NCI-H226 (cell line): ENCODE results near the gene SUPV3L1.
A peak's percentile ranks its signal among the peaks of the same experiment; 100 is the strongest.
"Not testable (repeated sequence)": the region's sequence is repeated elsewhere in the genome, so short reads cannot be mapped to it uniquely, and the experiment has no call there.

Source experiments
- DNase-seq: peaks from one replicate; pipeline ENCODE4 v3.0.0-alpha.2; 2015

SUPV3L1 gene

DNA sequence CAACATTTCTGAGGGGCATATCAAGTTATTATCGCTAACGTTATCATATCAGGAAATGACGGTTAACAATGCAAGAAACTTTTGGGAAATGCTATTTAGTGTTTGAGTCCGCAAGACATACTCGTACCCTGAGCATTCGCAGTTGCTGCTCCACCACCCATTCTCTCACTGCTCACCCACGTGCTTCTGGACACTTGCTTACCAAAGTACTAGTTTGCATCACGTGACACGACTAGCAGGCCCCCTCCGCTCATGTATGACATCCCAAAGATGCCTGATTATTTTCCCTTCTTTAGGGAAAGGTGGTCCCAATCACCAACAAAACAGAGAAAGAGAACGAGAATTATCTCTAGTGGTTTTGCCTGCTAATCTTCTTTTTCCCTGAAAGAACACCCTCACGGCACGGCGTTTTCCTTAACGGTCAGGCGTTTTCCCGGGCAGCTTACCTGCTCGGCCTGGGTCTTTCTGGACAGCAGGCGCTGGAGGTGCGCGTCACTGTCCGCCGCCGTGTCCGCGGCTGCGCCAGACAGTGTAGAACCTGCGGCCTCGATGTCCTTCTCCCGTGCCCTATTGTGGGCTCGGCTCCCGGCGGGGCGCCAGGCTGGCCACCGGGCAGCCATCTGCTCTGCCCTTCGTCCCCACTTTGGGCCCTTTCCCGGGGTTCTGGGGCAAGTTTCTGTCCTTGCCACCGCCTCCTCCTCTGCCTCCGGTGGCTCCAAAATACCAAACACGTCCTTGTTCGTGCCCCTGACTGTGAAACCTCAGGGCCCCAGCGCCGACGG, at the start of gene SUPV3L1:
Gene SUPV3L1 (plus strand): TSS at position 492 of the 782 bp plus-strand sequence. CDS start 58 bp downstream, at position 550.
- peak; percentile 94 for DNase-seq

DNA sequence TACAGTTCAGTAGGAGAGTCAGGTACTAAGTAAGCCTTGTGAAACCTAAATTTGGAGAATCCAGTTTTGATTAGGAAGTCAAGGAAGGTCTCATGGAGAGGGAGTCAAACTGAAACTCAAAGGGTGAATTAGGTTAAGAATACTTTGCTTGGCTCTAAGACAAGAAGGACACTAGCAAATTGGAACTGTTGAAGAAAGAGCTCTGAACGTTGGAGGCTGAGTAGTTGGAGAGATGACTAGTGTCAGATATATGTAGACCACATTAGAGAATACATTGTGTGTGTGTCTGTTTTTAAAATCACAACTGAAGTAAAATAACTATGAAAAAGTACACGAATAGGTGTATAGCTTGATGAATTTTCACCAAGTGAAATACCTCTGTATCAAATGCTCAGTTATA, 49.8 kb upstream of the SUPV3L1 start:
- DNase-seq: no peak

DNA sequence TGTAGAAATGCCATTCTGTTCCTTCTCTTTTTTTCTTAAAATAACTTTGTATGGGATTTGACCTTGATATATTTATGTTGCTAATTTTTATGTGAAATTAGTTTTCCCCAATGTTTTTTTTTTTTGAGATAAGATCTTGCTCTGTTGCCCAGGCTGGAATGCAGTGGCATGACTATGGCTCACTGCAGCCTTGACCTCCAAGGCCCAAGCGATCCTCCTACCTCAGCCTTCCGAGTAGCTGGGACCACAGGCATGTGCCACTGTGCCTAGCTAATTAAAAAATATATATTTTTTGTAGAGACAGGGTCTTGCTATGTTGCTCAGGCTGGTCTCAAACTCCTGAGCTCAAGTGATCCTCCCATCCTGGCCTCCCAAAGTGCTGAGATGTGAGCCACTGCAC, 40.1 kb upstream of the SUPV3L1 start:
- DNase-seq: no peak

DNA sequence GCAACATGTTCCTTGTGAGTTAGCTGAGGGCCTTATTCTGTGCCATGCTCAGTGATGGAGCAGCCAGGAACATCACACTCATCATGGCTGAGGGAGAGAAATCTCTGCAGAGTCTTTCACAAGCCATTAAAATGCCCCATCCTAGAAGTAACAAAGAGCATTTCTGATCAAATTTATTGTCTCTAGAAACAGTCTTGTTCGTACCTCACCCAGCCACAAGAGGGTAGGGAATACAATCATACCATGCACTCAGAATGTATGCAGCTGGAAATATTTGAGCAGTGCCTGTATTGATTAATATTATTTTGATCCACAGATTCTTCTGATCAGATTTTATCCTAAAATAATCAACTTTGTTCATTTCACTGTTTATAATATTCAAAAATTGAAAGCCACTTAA, 38.7 kb upstream of the SUPV3L1 start:
- no peak for DNase-seq

DNA sequence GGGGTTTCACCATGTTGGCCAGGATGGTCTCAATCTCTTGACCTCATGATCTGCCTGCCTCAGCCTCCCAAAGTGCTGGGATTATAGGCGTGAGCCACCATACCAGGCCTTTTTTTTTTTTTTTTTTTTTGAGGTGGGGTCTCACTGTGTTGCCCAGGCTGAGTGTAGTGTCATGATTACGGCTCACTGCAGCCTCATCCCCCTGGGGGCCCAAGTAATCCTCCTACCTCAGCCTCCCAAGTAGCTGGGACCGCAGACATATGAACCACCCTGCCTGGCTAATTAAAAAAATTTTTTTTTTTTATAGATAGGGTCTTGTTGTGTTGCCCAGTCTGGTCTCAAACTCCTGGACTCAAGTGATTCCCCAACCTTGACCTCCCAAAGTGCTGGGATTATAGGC, 38.0 kb upstream of the SUPV3L1 start:
- not testable (repeated sequence) for DNase-seq

DNA sequence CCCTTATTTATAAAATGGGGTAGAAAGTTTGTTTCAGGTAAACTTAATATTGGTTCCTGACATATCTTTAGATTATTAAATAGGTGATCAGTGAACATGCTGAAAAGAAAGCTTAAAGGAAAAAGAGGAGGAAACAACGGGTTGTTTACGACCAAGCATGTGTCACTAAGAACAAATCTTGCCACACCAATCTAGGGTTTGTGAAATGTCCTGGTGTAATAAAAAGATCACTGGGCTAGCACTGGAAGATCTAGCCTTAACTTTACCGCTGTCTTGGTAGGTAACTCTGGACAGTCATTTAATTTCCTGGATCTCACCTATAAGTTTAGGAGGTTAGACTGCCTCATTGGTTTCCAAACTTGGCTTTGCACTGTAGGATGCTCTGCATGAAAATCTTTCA, 37.1 kb upstream of the SUPV3L1 start:
- no peak for DNase-seq

DNA sequence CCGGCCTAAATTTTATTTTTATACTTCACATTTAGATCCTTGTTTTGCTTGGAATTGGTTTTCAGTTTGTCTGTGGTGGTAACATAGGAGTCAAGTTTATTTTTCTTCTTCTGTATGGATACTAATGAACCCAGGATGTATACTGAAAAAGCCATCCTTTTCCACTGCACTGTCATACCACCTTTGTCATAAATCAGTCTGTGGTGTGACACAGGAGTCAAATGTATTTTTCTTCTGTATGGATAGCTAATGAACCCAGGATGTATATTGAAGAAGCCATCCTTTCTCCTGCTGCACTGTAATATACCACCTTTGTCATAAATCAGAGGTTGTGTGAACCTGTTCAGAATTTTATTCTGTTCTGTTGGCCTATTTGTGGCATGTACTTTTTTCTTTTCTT, 34.7 kb upstream of the SUPV3L1 start:
- no peak for DNase-seq

DNA sequence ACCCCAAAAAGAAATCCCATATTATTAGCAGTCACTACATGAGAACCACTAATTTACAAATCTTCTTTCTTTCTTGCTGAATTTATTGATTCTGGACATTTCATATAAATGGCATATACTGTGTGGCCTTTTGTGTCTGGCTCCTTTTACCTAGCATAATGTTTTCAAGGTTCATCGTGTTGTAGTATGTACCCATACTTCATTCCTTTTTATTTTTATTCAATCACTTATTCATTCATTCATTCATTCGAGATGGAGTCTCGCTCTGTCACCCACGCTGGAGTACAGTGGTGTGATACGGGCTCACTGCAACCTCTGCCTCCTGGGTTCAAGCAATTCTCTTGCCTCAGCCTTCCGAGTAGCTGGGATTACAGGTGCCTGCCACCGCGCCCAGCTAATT, 34.2 kb upstream of the SUPV3L1 start:
- DNase-seq: no peak

DNA sequence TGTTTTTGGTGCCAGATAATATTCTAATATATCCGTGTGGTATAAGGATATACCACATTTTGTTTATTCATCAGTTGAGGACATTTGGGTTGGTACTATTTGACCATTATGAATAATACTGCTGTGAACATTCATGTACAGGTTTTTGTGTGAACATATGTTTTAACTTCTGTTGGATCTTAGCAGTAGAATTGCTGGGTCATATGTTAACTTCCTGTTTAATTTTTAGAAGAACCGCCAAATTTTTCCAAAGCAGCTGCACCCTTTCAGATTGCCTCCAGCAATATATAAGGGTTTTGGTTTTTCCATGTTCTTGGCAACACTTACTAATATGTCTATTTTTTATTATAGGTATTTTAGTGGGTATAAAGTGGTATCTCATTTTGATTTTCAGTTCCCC, 33.3 kb upstream of the SUPV3L1 start:
- DNase-seq: no peak

DNA sequence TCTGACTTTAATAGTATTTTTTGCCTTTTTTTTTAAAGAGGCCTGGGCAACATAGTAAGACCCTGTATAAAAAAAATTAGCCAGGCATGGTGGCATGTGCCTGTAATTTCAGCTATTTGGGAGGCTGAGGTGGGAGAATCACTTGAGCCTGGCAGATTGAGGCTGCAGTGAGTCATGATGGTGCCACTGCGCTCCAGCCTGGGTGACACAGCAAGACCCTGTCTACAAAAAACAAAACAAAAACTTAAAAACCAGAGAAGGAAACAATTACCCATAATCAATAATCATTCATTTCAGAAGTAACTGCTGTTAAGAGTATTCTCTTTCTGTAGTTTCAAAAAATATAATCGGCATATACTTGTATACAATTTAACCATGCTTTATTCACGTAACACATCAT, 28.1 kb upstream of the SUPV3L1 start:
- no peak for DNase-seq

DNA sequence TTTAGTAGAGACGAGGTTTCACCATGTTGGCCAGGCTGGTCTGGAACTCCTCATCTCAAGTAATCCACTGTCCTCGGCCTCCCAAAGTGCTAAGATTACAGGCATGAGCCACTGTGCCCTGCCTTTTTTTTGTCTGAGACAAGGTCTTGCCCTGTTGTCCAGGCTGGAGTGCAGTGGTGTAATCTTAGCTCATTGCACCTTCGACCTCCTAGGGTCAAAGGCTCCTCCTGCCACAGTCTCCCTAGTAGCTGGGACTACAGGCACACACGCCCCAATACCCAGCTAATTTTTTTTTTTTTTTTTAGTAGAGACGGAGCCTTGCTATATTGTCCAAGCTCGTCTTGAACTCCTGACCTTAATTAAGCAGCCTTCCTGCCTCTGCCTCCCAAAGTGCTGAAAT, 26.8 kb upstream of the SUPV3L1 start:
- DNase-seq: no peak

DNA sequence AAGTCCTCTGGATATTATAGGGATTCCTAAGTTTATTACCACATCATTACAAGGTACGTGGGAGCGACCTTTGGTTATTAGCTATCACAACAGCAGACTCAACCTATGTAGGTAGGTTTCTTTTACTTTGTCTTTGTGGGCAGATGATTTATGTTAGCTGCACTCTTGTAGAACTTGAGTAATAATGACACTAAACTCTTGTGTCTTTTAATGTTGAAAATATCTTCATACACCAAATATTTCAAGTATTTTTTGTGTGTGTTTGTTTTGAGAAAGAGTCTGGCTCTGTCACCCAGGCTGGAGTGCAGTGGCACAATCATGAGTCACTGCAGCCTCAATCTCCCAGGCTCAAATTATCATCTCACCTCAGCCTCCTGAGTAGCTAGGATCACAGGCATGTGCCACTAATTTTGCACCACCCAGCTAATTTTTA, 19.2 kb upstream of the SUPV3L1 start:
- peak; percentile 1 for DNase-seq

DNA sequence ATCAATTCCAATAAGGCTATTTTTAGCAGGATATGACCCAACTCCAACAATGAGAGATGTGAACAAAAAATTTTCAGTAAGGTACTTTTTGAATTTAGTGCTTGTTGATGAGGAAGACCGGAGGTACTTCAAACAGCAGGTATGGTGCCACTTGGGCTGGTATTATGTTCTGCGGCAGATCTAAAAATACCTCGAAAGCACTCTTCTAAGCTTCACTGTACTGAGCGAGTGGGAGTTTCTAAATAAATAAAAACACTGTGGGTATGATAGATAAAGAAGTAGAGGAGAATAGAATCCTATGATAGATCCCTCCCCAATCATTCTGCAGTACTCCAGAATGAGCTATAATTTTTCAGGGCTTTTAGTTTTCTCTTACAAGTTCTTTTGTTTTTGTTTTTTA, 11.5 kb upstream of the SUPV3L1 start:
- DNase-seq: no peak

DNA sequence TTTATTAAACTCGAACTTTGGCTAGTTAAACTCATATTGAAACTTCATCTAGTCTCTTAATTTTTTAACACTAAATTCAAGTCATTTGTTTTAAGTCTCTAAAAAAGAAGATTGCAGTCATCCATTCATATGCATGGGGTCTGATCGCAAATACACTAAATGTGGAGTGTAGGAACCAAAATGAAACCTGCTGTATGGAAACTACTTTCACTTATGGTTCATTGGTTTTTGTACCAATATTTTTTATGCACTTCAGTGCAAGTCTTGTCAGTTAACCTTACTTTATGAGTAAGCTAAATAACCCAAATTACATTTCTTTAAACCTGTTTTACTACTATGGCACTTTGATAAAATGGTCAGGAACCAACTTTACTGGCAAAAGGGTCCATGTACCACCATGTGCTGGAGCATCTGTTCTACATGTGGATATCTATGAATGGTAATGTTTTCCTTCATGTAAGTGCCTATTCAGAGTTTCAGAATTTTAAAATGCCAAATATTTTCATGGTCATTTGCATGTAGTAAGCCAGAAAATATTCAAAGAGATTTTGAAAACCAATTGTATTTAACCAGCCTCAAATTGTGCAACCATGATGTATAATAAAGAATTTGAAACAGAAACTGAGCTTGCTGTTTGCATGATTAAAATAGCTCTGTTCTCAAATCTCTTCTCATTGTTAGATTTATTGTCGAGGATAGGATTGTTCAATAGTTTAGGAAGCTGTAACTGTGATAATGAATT, 7.6 kb upstream of the SUPV3L1 start:
- DNase-seq: no peak

DNA sequence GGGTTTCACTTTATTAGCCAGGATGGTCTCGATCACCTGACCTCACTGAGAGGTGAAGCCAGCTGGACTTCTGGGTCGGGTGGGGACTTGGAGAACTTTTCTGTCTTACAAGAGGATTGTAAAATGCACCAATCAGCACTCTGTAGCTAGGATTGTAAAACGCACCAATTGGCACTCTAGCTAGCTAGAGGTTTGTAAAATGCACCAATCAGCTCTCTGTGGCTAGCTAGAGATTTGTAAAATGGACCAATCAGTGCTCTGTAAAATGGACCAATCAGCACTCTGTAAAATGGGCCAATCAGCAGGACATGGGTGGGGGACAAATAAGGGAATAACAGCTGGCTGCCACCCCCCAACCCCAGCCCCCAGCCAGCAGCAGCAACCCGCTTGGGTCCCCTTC, 4.7 kb upstream of the SUPV3L1 start:
- not testable (repeated sequence) for DNase-seq

DNA sequence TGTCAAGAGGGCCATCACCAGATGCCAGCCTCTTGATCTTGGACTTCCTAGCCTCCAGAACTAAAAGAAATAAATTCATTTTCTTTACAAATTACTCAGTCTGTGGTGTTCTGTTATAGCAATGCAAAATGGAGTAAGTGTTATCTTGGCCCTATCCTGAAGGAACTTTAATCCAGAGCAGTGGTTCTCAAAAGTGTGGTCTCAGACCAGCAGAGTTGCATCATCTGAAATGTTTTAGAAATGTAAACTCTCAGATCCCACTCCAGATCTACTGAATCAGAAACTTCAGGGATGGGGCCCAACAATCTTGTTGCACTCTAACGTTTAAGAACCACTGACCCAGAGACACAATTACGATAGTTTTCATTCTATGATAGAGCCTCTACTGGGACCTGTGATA, 3.2 kb upstream of the SUPV3L1 start:
- no peak for DNase-seq

DNA sequence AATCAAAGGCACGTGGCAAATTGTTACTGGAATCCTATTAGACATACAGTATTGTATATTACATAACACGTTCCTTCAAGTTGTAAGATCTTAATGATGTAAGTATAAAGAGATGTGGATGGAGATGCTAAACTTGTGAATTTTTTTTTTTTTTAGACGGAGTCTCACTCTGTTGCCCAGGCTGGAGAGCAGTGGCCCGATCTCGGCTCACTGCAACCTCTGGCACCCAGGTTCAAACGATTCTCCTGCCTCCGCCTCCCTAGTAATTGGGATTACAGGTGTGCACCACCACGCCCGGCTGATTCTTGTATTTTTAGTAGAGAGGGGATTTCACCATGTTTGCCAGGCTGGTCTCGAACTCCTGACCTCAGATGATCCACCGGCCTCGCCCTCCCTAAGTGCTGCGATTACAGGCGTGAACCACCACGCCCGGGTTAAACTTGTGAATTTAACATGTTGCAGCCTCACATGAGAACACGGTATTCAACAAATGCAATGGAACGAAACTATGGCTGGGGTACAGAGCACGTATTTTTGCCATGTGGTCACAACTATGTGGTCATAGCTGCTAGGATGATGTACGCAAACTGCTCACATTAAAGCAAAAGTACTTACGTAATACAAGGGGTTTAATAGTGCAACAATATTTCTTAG, 818 bp upstream of the SUPV3L1 start:
- no peak for DNase-seq

DNA sequence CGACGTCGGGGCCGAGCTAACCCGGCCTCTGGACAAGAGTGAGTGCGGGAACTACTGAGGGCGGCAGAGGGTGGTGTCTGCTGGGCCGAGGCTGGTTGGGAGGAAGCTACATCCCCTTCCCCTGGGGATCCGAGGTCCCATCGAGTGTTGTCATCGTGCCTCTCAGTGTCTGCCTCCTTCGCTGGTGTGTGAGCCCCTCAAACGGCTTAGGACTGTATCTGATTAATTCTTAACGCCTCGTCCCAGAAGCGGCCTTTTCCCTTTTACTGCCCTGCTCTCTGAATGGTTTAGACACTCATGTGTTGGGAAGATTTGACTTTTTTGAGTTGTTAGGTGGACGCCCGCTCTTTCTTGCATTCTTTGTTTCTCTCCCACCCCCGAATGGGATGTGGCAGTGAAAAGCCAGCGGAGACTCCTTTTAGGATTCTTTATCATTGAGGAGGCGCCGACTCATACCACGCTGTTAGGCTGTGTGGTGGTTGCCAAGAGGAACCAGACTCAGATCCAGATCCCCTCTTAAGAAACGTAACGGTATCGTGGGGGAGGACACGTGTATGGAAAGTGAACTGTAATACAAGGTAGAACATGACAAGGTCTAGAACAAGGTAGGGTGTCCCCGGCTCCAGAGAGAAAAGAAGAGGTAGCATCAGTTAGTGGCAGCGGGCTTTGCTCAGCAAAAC, 631 bp downstream of the SUPV3L1 start:
- DNase-seq: no peak

DNA sequence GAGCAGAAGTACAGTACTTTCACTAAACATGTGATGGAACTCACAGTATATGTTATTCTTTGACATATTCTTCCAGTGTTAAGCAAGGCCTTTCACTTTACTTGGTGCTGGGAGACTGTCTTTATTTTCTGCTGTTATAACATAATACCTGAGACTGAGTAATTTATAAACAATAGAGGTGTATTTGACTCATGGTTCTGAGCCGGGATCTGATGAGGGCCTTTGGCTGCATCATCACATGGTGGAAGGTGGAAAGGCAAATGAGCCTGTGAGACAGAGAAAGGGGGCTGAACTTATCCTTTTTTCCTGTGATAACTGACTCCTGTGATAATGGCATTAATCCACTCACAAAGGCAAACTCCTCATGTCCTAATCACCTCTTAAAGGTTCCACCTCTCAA, 1.4 kb downstream of the SUPV3L1 start:
- DNase-seq: no peak

DNA sequence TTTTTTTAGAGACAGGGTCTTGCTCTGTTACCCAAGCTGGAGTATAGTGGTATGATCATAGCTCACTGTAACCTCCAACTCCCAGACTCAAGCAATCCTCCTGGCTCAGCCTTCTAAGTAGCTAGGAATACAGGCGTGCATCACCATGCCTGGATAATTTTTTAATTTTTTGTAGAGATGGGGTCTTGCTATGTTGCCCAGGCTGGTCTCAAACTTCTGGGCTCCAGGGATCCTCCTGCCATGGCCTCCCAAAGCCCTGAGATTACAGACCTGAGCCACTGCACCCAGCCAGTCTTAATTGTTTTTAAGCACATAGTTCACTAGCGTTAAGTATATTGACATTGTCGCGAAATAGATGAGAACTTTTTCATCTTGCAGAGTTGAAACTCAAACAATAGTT, 2.0 kb downstream of the SUPV3L1 start:
- DNase-seq: no peak

DNA sequence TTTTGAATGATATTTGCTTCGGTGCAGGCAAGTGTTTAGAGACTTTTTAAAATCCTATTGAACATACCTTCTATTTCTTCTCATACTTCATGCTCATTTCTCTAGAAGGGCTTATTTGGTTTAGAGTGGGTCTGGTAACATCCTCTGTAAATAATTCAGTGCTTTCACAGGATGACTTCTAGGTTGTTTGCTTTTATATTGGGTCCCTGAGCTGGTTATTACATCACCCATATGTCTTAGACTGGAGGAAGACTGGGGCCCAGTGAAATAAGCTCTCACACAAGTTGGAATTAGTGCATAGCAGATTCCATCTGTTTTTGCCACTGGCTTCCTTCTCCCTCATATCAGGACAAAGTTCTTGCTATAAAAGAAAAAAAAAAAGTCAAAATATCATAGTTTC, 6.5 kb downstream of the SUPV3L1 start:
- no peak for DNase-seq

DNA sequence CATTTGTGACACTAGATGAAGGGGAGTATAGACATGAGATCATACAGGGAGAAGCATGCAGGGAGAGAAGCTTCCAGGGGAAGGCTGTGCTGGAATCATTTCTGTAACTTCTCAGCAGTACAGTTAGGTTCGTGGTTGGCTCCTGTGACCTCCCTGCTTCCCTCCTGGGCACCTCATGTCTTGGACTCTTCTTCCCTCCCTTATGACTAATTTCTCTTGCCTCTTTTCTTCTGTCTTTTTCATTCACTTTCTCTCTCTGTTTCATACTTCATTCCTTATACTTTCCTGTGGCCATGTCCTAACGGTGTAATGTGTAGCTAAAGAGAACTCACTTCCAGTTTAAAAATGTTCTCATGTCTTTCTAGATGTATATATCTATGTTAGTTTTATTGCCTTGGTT, 21.0 kb downstream of the SUPV3L1 start:
- peak; percentile 76 for DNase-seq

DNA sequence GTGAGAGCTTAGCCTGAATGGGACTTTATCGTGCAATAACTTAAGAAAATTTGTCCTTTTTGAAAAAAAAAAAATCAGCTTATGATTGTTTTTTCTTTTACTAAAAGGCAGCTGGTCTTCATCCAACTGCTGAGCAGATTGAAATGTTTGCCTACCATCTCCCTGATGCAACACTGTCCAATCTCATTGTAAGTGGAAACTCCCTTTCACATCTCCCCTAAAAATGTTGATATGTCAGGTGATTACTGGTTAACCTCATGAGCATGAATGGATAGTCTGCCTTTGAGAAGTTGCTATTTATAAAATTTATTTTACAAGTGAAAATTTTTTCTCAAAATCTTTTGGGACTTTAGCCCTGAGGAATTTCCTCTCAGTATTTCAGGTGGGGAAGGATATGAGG, 22.3 kb downstream of the SUPV3L1 start:
- peak; percentile 48 for DNase-seq
